IMR-90 (cell line): Measurements from ENCODE around the gene STX18. TPM values are rescaled to one million over a fixed set of nuclear protein-coding genes. Genes with fewer than 3 reads are reported as not detected.

Source experiments
- ATAC-seq: fragments of 200-7000 bp; cut with Tn5 transposase; 2 replicates; pipeline ENCODE4 v1.9.1; 2020; ENCODE audit warnings: low read depth, mild to moderate bottlenecking, moderate library complexity
- BruUV-seq: library from RNA; stranded (reverse); fragments of 400-500 nt; replicated peaks from 2 replicates; lab custom pipeline; 2021; lab: Mats Ljungman, UMichigan
- CTCF ChIA-PET: fragments of 300-600 bp; formaldehyde crosslinking; extraction: SDS; loops from one replicate; lab custom pipeline; 2021; ENCODE audit warnings: antibody characterized with exemption; lab: Yijun Ruan, JAX
- POLR2A ChIA-PET: fragments of 300-600 bp; sonication (Branson Sonifier 250); formaldehyde crosslinking; loops from one replicate; lab custom pipeline; 2022; ENCODE audit warnings: antibody characterized with exemption; ENCODE audit not compliant: unreplicated experiment; lab: Charles Lee
- DNase-seq: peaks from one replicate; pipeline ENCODE4 v3.0.0; 2013
- H2AFZ ChIP-seq: replicated peaks from 2 replicates; pipeline ENCODE3; 2013; ENCODE audit warnings: low read length, mild to moderate bottlenecking; ENCODE audit not compliant: poor library complexity
- H2AK5ac ChIP-seq: 2 replicates; pipeline ENCODE4 v1.6.1; 2013; ENCODE audit warnings: low read depth, low read length, inconsistent platforms
- H2AK9ac ChIP-seq: replicated peaks from 2 replicates; pipeline ENCODE3; 2013; ENCODE audit warnings: mild to moderate bottlenecking, low read depth, low read length, moderate library complexity; ENCODE audit not compliant: poor library complexity
- H2BK120ac ChIP-seq: 2 replicates; pipeline ENCODE4 v1.6.1; 2013; ENCODE audit warnings: low read depth, low read length, inconsistent platforms
- H2BK15ac ChIP-seq: 3 replicates; pipeline ENCODE4 v1.6.1; 2013; ENCODE audit warnings: low read depth, low read length, inconsistent platforms
- H2BK20ac ChIP-seq: 2 replicates; pipeline ENCODE4 v1.6.1; 2013; ENCODE audit warnings: low read depth, mild to moderate bottlenecking, inconsistent platforms, low read length, moderate library complexity
- H2BK5ac ChIP-seq: 2 replicates; pipeline ENCODE4 v1.6.1; 2013; ENCODE audit warnings: mild to moderate bottlenecking, low read depth, low read length, inconsistent platforms; ENCODE audit not compliant: poor library complexity, severe bottlenecking
- H3K14ac ChIP-seq: replicated peaks from 2 replicates; pipeline ENCODE4 v1.6.1; 2013; ENCODE audit warnings: low read depth, low read length, inconsistent platforms
- H3K18ac ChIP-seq: 2 replicates; pipeline ENCODE4 v1.6.1; 2013; ENCODE audit warnings: low read depth, low read length, control low read depth
- H3K23ac ChIP-seq: 2 replicates; pipeline ENCODE4 v1.6.1; 2013; ENCODE audit warnings: low read depth, low read length, inconsistent platforms
- H3K27ac ChIP-seq: 2 replicates; pipeline ENCODE4 v1.5.1; 2013; ENCODE audit warnings: mild to moderate bottlenecking, control low read depth, low read length; ENCODE audit not compliant: insufficient read depth
- H3K27me3 ChIP-seq: 2 replicates; pipeline ENCODE4 v1.6.1; 2013; ENCODE audit warnings: low read length; ENCODE audit not compliant: control insufficient read depth, insufficient read depth
- H3K36me3 ChIP-seq: 2 replicates; pipeline ENCODE4 v1.6.1; 2013; ENCODE audit warnings: low read length, mixed read lengths; ENCODE audit not compliant: control insufficient read depth, insufficient read depth
- H3K4ac ChIP-seq: 2 replicates; pipeline ENCODE4 v1.6.1; 2013; ENCODE audit warnings: low read depth, low read length, inconsistent platforms
- H3K4me1 ChIP-seq: 2 replicates; pipeline ENCODE4 v1.6.1; 2013; ENCODE audit warnings: low read length, mixed read lengths; ENCODE audit not compliant: control insufficient read depth, insufficient read depth
- H3K4me2 ChIP-seq: 2 replicates; pipeline ENCODE4 v1.6.1; 2013; ENCODE audit warnings: low read depth, mild to moderate bottlenecking, control low read depth, low read length, moderate library complexity
- H3K4me3 ChIP-seq: 2 replicates; pipeline ENCODE4 v1.5.1; 2013; ENCODE audit warnings: low read depth, mild to moderate bottlenecking, control low read depth, low read length, moderate library complexity; ENCODE audit not compliant: insufficient read depth
- H3K56ac ChIP-seq: 2 replicates; pipeline ENCODE4 v1.6.1; 2013; ENCODE audit warnings: low read length, inconsistent platforms; ENCODE audit not compliant: insufficient read depth; ENCODE audit errors: extremely low read depth
- H3K79me1 ChIP-seq, 2 experiments: 2 replicates each; pipeline ENCODE4 v1.6.1; 2013; ENCODE audit warnings: low read length in 2 of 2, inconsistent platforms in 1 of 2, low read depth in 1 of 2
- H3K9ac ChIP-seq: 2 replicates; pipeline ENCODE4 v1.6.1; 2013; ENCODE audit warnings: low read depth, low read length, control low read depth
- H3K9me1 ChIP-seq: 2 replicates; pipeline ENCODE4 v1.6.1; 2013; ENCODE audit warnings: low read length, inconsistent platforms; ENCODE audit not compliant: insufficient read depth
- H3K9me3 ChIP-seq: 2 replicates; pipeline ENCODE4 v1.6.1; 2013; ENCODE audit warnings: low read length; ENCODE audit not compliant: control insufficient read depth, insufficient read depth
- H4K20me1 ChIP-seq: 2 replicates; pipeline ENCODE4 v1.6.1; 2013; ENCODE audit warnings: low read length, inconsistent platforms; ENCODE audit not compliant: insufficient read depth
- H4K5ac ChIP-seq: 2 replicates; pipeline ENCODE4 v1.6.1; 2013; ENCODE audit warnings: mild to moderate bottlenecking, low read depth, low read length, control low read depth
- H4K8ac ChIP-seq, 2 experiments: 2 replicates each; pipeline ENCODE4 v1.6.1; 2013; ENCODE audit warnings: low read depth in 2 of 2, low read length in 2 of 2, control low read depth in 1 of 2, inconsistent platforms in 1 of 2
- H4K91ac ChIP-seq: 2 replicates; pipeline ENCODE4 v1.6.1; 2013; ENCODE audit warnings: low read depth, low read length, inconsistent platforms; ENCODE audit not compliant: insufficient read depth
- BHLHE40 ChIP-seq: fragments of 150-350 bp; IDR thresholded peaks from 2 replicates; pipeline ENCODE4 v1.6.1; 2016; ENCODE audit warnings: mild to moderate bottlenecking, low read depth, low read length
- CTCF ChIP-seq: conservative IDR thresholded peaks from 2 replicates; pipeline ENCODE4 v1.5.1; 2012; ENCODE audit warnings: mild to moderate bottlenecking, low read depth, low read length, improper control_type of control experiment
- FOS ChIP-seq: fragments of 150-350 bp; IDR thresholded peaks from 2 replicates; pipeline ENCODE4 v1.6.1; 2016; ENCODE audit warnings: low read depth, low read length
- MAZ ChIP-seq: IDR thresholded peaks from 2 replicates; pipeline ENCODE4 v1.6.1; 2012; ENCODE audit warnings: low read depth, mild to moderate bottlenecking, low read length, improper control_type of control experiment, moderate library complexity, borderline replicate concordance
- POLR2A ChIP-seq: IDR thresholded peaks from 2 replicates; pipeline ENCODE4 v1.6.1; 2012; ENCODE audit warnings: mild to moderate bottlenecking, low read depth, low read length
- WGBS, 2 experiments: methylation state at CpG; one replicate each; pipeline versions ENCODE4 v1.1.5 to v1.1.7; 2013; ENCODE audit warnings: missing lambda C conversion rate in 2 of 2; ENCODE audit not compliant: insufficient read length in 1 of 2; ENCODE audit errors: extremely low coverage in 2 of 2; 5-methylcytosine and 5-hydroxymethylcytosine counted together
- dilution Hi-C: fragments of 300-500 bp; cut with HindIII; formaldehyde crosslinking; loops from one replicate; pipeline ENCODE4 v1.14.3; 2018; ENCODE audit warnings: low sequenced_read_pairs; ENCODE audit not compliant: unreplicated experiment
- in situ Hi-C: fragments of 300-500 bp; cut with MboI; formaldehyde crosslinking; loops from 3 replicates; pipeline ENCODE4 v1.14.3; 2019; ENCODE audit warnings: low sequenced_read_pairs, inconsistent platforms, mixed read lengths
- intact Hi-C: fragments of 100-400 bp; cut with micrococcal nuclease; formaldehyde crosslinking; loops from 2 replicates; pipeline ENCODE4 v1.10.0; 2022
- polyA plus RNA-seq, 3 experiments: library from polyadenylated mRNA; depleted of rRNA; stranded (reverse); fragments of >200 nt; gene quantifications; 2 replicates each; pipeline ENCODE4 v1.2.3, GENCODE V29; 2012; ENCODE audit warnings: low replicate concordance in 1 of 3
- total RNA-seq: library from RNA; depleted of rRNA; stranded (reverse); fragments of >200 nt; gene quantifications from 2 replicates; pipeline ENCODE4 v1.2.3, GENCODE V29; 2012

The STX18 gene
- total and polyA plus RNA-seq, 2 of the 4 experiments (the other 2 are of a cell fraction), result 20.1 to 23.4 TPM

DNA sequence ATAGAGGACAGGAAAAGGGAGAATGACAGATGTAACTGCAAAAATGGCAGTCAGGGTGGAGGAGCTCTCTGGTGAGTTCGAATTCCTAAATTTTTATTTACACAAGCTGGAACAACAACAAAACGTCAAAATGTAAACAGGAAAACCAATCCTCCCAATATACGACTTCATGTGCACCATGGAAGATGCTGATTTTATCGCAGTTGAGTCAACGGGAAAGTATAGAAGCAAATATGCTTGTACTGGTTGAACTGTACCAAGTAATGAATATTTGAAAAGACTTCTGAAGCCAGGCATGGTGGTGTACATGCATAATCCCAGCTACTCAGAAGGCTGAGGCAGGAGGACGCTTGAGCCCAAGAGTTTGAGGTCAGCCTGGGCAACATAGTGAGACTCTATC lies 15.4 kb downstream of the STX18 start:
- ChIA-PET POLR2A (no interaction called here), CTCF (interaction anchor here (1.4 kb wide), 1 partner anchor 30 kb away, joined by 4 read pairs; no protein-coding TSS in a partner anchor)
- H3K56ac ChIP-seq, result no peak overlapping the region
- H3K4me3 ChIP-seq, result no peak overlapping the region
- no peak overlapping the region for H2AK9ac ChIP-seq
- H3K9me3 ChIP-seq, result no peaks in the 10 kb centered on the region
- no peak overlapping the region for H2BK20ac ChIP-seq
- DNase-seq (no peak), ATAC-seq (no peak)
- H3K27me3 ChIP-seq, result no peaks in the 10 kb centered on the region
- H4K91ac ChIP-seq, result no peak overlapping the region
- in situ Hi-C loops (no loop called here), dilution Hi-C loops (no loop called here), intact Hi-C loops (no loop called here)
- no peak overlapping the region for H3K18ac ChIP-seq
- H2AFZ ChIP-seq, result no peak overlapping the region
- peaks cover 19% of the 10 kb centered on the region for H4K20me1 ChIP-seq
- H3K27ac ChIP-seq, result no peak overlapping the region
- H3K9ac ChIP-seq, result no peak overlapping the region
- H3K4me1 ChIP-seq, result no peaks in the 10 kb centered on the region
- H2BK15ac ChIP-seq, result no peak overlapping the region
- H3K36me3 ChIP-seq, result peaks cover 6% of the 10 kb centered on the region; the same call in 1 of the 2 replicates
- no peak overlapping the region for H4K5ac ChIP-seq
- H4K8ac ChIP-seq, result no peak overlapping the region
- H3K23ac ChIP-seq, result no peak overlapping the region
- H2BK5ac ChIP-seq, result no peak overlapping the region
- TF ChIP-seq MAZ (no peak), FOS (no peak), POLR2A (no peak), CTCF (no peak), BHLHE40 (no peak)
- H3K14ac ChIP-seq, result no peak overlapping the region
- no peak overlapping the region for H3K4ac ChIP-seq
- no peak overlapping the region for H3K4me2 ChIP-seq
- peaks cover 29 to 49% of the 10 kb centered on the region in 2 experiments for H3K79me1 ChIP-seq
- peaks cover 8% of the 10 kb centered on the region for H3K9me1 ChIP-seq
- H2BK120ac ChIP-seq, result no peak overlapping the region
- BruUV-seq, result no TSS peak
- H2AK5ac ChIP-seq, result no peak overlapping the region
- WGBS, 2 experiments, result no CpG with 5 or more reads among the region's 6 CpGs
